ENCODE measurements around the gene TMEM254.

DNA sequence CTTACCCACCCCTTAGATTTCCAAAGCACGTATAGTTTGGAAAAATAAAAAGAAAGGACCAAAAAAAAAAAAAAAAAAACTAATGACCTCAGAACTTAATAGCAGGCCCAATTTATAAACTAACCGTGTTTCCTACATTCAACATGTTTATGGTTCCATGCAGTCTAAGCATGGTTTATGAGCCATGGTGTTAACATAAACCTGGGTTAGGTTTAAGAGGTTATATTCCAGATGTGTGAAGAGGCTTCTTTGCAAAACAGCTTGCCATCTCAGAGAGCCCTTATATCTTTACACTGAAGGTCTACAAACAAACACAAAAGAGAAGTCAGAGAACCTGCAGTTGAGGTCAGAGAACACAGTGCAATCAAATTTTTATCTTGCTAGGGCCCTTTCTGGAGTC lies 15.8 kb downstream of the TMEM254 start:
- TF ChIP-seq CTCF (IDR thresholded peaks at IDR 0.05; ENCODE audit: low read depth, low read length): no peak
- no peak for TF ChIP-seq POLR2A (IDR thresholded peaks at IDR 0.05; ENCODE audit: extremely low read depth, insufficient read length)
- TF ChIP-seq MAX (IDR thresholded peaks at IDR 0.05; ENCODE audit: low read depth, low read length): no peak
- TF ChIP-seq MYC (IDR thresholded peaks at IDR 0.05; ENCODE audit: low read depth, low read length): no peak
